ENCODE measurements around the gene IQCC. TPM values are rescaled to one million over a fixed set of nuclear protein-coding genes. Genes with fewer than 3 reads are reported as not detected.

The IQCC gene
- total RNA-seq, 1 donor from 2014 or later: 0.71 TPM

DNA sequence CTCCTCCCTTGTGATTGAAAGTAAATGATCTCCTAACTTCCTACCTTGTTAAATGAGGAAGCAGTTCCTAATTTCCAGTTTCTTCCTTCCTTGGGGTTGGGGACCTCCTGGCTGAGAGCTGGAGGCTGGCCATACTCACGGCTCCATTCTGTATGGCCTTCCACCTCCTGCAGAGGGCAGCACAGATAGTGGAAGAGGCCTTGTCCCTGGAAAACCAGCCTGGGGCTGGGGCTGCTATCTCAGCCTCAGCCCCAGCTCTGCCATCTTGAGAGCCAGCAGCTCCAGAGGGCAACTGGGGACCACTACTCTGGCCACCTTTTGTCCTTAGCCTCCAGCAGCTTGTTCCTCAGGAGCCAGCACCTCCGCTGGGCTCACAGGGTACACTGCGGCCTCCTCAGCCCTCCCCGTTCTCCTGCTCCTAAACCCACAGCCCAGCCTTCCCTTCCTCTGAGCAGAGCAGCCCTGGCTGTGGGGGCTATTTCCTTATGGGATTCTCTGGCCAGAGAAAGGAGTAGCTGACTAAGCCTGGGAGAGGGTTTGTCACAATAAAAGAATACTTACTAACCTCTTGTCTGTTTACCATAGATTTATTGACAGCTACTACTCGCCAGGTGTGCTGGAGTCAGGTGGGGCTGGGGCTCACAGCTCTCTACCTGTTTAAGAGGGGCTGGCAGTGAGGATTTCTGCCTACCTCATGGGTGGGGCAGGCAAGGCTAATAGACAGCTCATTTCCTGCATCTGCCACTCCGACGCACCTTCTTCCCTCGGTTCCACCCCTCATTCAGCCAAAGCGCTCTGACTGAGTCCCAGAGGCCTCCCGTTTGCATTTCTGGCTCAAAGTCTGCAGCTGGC is 10.4 kb downstream of the IQCC start:
- Histone ChIP-seq H3K27ac (replicated peaks) (no peak overlapping the region), H3K27me3 (ENCODE audit: low read depth) (no peaks in the 10 kb centered on the region), H3K9me3 (replicated peaks) (no peaks in the 10 kb centered on the region), H3K4me3 (no peak overlapping the region), H3K4me1 (peaks cover 28% of the 10 kb centered on the region), H3K36me3 (peaks cover 62% of the 10 kb centered on the region)
- peak; percentile 80 for TF ChIP-seq CTCF (IDR thresholded peaks at IDR 0.05; ENCODE audit: borderline replicate concordance)
- intact Hi-C loops (cut with micrococcal nuclease): no loop called here
- peak; percentile 29 for DNase-seq

DNA sequence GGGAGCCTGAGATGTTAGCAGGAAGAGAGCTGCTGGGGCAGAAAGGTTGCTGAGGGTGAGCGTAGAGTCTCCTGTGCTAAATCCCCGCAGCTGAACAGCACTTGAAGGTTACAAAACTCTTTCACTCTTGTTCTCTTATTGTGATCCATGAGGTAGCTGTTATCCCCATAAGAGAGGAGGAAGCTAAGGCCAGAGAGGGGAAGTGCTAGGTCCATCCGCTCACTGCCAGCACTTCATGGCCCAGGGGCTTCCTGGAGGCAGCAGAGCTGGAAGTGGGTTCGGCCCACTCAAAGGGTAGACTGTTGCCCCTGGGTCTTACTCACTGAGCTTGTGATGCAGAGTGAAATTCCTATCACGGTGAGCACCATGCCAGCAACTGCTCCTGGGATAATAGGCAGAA is 11.1 kb downstream of the IQCC start:
- H3K36me3 ChIP-seq: peaks cover 62% of the 10 kb centered on the region
- intact Hi-C loops (cut with micrococcal nuclease): no loop called here
- no peak for DNase-seq

DNA sequence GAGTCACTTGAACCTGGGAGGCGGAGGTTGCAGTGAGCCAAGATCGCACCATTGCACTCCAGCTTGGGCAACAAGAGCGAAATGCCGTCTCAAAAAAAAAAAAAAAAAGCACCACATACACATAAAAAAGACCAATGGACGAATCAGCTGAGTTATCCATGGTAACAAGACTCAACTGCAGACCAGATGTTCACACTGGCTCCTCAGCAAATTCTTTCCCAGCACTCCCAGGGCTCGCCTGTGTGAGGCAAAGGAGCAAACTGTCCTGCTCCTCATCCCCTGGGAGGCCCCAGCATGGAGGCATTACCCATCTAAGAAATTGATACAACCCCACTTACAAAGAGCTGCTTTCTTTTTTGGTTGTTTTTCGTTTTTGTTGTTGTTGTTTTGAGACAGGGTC is 13.6 kb downstream of the IQCC start:
- Histone ChIP-seq H3K27ac (replicated peaks) (no peak overlapping the region), H3K4me1 (peaks cover 59% of the 10 kb centered on the region), H3K27me3 (ENCODE audit: low read depth) (no peaks in the 10 kb centered on the region), H3K36me3 (peaks cover 63% of the 10 kb centered on the region), H3K4me3 (no peak overlapping the region), H3K9me3 (replicated peaks) (no peaks in the 10 kb centered on the region)
- no peak for DNase-seq
- intact Hi-C loops (cut with micrococcal nuclease): no loop called here
- TF ChIP-seq CTCF (IDR thresholded peaks at IDR 0.05; ENCODE audit: borderline replicate concordance): no peak

More for the DNA sequence above, 11.1 kb downstream of the IQCC start:
- Histone ChIP-seq H3K4me1 (peaks cover 35% of the 10 kb centered on the region), H3K27me3 (ENCODE audit: low read depth) (no peaks in the 10 kb centered on the region), H3K9me3 (replicated peaks) (no peaks in the 10 kb centered on the region), H3K4me3 (no peak overlapping the region), H3K27ac (replicated peaks) (no peak overlapping the region)
- no peak for TF ChIP-seq CTCF (IDR thresholded peaks at IDR 0.05; ENCODE audit: borderline replicate concordance)

DNA sequence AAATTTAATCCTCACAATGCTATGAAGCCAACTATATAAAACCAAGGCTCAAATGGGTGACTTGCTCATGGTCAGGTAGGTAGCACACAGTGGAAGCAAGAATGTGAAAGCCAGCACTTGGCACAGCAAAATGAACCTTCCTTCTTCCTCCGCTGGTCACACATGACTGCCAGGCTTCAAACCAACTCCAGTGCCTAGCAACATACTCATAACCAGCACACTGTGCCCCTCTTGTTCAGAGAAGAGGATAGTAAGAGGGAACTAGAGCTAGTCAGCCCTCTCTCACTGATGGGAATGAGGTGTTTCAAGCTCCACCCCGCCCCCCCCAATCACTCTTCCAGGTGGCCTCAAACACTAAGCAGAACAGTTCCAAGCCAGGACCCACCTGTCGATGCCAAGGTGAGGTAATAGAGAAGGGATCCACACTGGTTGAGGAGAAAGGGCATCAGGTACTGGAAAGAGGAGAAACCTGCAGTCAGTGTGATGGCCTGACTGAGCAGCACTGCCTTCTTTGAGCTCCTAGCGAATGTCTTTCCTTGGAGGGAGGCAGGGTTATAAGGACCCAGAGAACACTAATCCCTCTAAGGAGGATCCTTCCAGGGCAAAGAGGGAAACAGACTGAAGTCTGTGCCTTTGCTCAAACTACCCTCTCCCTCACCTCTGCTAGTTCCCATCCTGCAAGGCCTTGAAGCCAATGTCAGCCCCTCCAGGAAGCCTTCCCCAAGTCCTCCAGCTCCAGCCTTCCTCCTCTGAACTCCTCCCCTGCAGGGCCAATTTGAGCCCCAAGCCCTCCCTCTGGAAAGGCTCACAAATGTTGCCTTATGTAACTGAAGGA is 15.5 kb downstream of the IQCC start:
- peak overlapping the region; percentile 92 for H3K27ac ChIP-seq (replicated peaks)
- no peak for DNase-seq
- peak overlapping the region; percentile 98 for H3K4me3 ChIP-seq
- TF ChIP-seq CTCF (IDR thresholded peaks at IDR 0.05; ENCODE audit: borderline replicate concordance): no peak
- H3K9me3 ChIP-seq (replicated peaks): no peaks in the 10 kb centered on the region
- intact Hi-C loops (cut with micrococcal nuclease): loop anchor here (10.0 kb wide), 1 partner anchor 94 kb away; no protein-coding TSS in a partner anchor
- H3K4me1 ChIP-seq: peaks cover 55% of the 10 kb centered on the region
- H3K36me3 ChIP-seq: peaks cover 64% of the 10 kb centered on the region
- no peaks in the 10 kb centered on the region for H3K27me3 ChIP-seq (ENCODE audit: low read depth)

DNA sequence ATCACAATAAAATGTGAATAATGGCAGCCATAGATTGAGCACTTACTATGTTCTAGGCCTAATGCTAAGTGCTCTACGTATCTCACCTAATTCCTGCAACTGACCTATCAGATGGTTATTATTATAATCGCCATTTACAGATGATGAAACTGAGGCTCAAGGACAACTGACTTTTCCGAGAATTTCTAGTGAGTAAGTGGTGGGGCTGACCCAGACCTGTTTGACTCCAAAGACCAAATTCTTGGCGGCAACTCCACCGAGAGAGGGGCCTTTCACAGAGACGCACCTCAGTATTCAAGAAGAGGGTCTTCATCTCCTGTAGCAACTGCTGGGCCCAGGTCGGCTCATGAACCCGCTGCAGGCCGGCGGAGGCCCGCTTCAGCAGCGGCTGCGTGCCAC is 16.1 kb downstream of the IQCC start:
- peak overlapping the region; percentile 92 for H3K27ac ChIP-seq (replicated peaks)
- peaks cover 64% of the 10 kb centered on the region for H3K36me3 ChIP-seq

More for the DNA sequence above, 16.1 kb downstream of the IQCC start:
- intact Hi-C loops (cut with micrococcal nuclease): loop anchor here (10.0 kb wide), 1 partner anchor 93 kb away; no protein-coding TSS in a partner anchor
- peaks cover 49% of the 10 kb centered on the region for H3K4me1 ChIP-seq
- H3K4me3 ChIP-seq: peak overlapping the region; percentile 98
- H3K9me3 ChIP-seq (replicated peaks): no peaks in the 10 kb centered on the region
- TF ChIP-seq CTCF (IDR thresholded peaks at IDR 0.05; ENCODE audit: borderline replicate concordance): no peak
- H3K27me3 ChIP-seq (ENCODE audit: low read depth): no peaks in the 10 kb centered on the region
- no peak for DNase-seq

All from left ventricle myocardium inferior (tissue), 1 donor.